ENCODE results near the gene UBE2J1.

GRCh38 chr6:89311853-89312531, 40.5 kb downstream of the UBE2J1 start:
- TF ChIP-seq XRCC3 (IDR thresholded peaks at IDR 0.05) (no peak), BDP1 (IDR thresholded peaks at IDR 0.05; ENCODE audit: insufficient read depth, insufficient read length) (no peak)
